NCI-H1417 (cell line): Measurements from ENCODE around the gene RAD1.
"Not testable (repeated sequence)": the region's sequence is repeated elsewhere in the genome, so short reads cannot be mapped to it uniquely, and the experiment has no call there.

Experiments used
- DNase-seq, 3 experiments: peaks; one replicate each; lab custom pipeline; 2025; lab: John Stamatoyannopoulos, UW

Gene RAD1, protein sequence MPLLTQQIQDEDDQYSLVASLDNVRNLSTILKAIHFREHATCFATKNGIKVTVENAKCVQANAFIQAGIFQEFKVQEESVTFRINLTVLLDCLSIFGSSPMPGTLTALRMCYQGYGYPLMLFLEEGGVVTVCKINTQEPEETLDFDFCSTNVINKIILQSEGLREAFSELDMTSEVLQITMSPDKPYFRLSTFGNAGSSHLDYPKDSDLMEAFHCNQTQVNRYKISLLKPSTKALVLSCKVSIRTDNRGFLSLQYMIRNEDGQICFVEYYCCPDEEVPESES

DNA sequence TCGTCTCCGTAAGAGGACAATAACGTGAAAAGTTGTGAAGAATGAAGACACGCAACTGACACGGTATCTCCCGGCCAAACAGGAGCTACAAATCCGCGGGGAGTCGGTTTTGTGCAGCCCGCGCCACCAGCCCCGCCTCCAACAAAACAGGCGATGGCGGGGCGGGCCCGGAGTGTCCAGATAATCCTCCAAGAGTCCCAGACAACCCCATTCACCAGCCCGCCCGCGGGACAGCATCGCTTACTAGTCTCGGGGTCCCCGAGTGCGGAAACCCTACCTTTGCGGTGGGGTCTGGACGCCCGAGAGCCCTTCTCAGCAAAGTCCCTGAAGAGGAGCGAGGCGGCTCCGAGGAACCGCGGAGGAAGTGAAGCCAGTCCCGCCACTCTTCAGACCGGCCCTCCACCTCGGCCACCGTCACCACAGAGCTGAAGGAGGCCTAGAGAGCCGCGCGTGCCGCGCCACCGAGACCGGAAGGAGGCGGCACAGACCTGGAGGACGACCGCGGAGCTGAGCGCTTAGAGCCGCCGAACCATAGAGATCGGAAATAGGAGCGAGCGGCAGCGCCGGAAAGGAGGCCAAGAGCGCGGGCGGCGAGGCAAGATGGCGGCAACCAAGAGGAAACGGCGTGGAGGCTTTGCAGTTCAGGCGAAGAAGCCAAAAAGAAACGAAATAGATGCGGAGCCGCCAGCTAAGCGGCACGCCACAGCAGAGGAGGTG lies at the start of gene RAD1, which contains the start of gene BRIX1:
TSS of gene RAD1 (minus strand) at position 366 of the 717 bp plus-strand sequence. CDS start 612 bp downstream, outside the sequence.
TSS of gene BRIX1 (plus strand) at position 573 of the 717 bp plus-strand sequence. CDS start at position 601, 28 bp downstream.
- peak; percentile 97 to 99 (median 98) for DNase-seq

DNA sequence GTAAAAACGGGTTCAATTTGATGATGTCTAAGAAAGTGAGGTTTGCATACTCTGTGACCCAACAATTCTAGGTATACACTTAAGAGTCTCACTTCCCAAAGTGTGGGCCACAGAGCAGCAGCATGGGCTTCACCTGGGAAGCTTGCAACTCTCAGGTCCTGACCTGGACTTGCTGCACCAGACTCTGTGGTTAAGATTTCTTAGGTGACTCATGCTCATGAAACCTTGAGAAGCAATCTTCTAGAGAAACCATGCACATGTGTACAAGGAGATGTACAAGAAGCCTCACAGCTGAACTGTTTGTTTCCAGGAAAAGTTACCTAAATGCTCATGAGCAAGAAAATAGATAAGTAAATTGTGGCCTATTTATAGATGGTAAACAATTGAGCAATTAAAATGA lies 44.0 kb upstream of the RAD1 start:
- DNase-seq, result no peak

DNA sequence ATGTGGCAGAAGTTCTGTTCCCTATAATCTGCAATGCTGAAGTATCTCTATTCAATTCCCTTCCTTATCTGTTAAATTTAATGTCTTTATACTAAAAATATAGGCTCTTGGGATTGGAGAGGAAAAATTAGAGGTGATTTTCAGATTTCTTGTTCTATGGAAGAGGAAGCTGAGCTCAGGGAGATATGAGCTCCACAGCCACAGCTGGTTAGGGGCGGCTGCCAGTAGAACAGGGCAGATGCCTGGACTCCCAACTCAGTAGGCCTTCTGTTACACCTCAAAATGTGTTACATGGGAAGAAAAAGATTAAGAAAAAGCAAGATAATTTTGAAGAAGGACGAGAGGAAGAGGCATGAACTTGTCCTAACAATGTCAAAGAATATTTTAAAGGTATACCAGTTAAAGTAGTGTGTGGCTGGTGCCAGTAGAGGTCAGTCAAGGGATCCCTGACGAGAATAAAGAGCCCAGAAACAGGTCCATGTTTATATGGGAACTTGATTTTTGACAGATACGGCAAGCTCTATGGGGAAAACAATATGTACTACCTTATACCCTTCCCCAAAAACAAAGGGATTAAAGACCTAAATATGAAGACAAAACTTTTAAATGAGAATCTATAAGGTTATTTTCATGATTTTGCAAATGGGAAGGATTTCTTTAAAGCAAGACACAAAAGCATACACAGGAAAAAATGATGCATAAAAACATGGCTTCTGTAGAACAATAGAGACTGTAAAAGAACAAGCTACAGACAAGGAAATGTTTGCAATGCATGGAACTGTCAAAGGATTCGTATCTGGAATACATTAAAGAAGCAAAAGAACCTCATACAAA lies 42.8 kb upstream of the RAD1 start:
- DNase-seq, result peak in 2 of 3 experiments; percentile 8 to 37

DNA sequence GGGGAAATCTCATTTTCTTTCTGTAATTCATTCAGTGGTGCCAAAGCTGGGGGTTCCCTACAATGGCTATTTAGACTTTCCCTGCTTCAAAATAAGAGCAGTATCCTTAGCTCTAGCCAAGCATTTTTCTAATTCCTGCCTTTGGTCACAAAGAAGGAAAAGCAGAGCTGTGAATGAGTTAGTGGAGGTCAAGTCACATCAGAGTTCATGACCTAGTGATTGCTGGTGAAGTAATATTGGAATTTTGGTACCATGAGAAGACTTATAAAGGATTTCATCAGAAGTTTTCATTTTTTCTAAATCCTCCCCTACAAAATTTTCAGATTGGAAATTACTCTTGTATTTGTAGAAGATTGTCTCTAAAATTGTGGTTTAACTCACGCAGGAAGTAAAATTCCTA lies 42.0 kb upstream of the RAD1 start:
- DNase-seq, result no peak

DNA sequence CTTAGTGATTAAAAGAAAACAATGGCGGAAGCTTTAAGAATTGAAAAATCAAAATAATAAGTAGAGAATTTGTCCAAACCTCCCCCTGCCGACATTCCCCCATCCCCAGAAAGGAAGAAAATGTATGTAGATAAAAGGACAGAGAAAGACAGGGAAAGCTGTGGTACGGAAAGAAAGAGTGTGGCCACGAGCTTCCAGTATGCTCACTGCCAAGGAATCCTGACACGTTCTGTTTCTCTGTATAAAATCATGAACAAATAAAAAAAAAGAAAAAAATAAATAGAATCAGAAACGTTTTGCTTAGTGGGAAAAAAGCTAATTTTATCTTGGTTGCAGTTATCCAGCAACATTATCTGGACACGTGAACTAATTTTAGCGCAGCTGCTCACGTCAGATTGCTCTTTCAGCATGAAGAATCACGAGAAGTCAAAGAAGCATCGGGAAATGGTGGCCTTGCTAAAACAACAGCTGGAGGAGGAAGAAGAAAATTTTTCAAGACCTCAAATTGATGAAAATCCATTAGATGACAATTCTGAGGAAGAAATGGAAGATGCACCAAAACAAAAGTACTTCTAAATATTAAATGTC lies 29.2 kb upstream of the RAD1 start:
- no peak for DNase-seq

DNA sequence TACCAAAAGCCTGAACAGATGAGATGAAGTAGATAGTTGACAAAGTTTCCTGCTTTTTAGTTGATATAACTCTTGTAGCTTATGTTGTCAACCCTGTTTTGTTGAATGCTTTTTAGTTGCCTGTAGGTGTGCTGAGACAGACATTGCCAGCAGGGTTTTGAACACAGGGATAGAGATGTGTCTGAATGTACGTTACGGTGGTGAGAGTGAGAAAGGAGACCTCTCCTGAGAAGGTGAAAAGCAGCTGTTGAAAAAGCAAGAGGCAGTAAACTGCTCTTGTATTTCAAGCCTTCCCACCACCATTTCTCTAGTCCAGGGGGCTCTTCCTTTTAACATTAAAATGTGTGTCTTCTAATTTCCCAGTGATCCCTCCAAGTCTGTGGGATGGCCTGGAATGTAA lies 28.7 kb upstream of the RAD1 start:
- no peak for DNase-seq

DNA sequence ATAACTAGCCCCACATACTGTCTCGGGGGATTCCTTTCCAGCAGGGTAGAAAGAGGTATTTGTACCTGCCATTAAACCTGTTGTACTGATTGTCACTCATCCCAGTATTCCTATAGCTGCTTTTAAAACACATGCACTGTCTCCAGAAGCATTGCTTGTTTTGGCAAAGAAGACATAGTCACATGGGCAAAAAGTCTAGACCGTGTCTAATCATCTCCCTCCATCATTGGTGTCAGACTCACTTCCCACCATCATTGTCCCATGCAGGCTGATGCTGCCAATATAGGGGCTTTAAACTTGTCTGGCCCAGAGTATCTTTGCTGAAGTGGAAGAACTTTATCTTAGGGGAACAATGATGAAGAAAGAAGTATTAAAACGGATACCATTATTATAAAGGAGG lies 26.6 kb upstream of the RAD1 start:
- no peak for DNase-seq

DNA sequence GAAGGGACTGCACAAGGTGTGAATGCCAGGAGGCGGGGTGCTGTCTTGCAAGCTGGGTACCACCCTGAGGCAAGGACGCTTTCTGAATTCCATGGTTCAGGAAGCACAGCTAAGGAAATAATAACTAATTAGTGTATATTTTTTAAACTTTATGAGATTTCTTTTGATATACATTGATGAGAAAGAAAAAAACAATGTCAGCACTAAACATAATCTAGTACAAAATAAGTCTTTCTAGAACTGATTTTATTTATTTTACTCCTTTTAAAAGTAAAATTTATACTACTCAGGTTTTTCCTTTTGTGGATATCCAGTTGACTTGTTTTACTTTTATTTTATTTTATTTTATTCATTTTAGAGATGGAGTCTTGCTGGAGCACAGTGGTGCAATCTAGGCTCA lies 17.6 kb upstream of the RAD1 start:
- DNase-seq, result no peak

DNA sequence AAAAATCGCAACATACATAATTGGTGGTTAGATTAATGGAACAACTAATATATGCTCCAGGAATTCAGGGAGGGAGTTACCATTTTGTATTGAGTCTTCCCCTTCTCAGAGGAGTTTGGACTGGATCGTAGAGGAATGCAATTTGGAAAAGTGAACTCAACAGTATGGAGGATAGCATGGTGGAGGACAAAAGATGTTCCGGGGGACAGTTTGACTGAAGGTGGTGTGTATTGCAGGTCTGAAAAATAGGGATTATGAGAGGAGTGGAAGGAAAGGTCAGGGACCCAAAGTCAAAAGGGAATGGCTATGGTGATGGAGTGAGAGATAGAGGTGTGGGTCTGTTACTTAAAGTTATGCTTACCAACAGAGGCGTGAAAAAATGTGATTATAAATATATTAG lies 15.6 kb upstream of the RAD1 start:
- DNase-seq, result no peak

DNA sequence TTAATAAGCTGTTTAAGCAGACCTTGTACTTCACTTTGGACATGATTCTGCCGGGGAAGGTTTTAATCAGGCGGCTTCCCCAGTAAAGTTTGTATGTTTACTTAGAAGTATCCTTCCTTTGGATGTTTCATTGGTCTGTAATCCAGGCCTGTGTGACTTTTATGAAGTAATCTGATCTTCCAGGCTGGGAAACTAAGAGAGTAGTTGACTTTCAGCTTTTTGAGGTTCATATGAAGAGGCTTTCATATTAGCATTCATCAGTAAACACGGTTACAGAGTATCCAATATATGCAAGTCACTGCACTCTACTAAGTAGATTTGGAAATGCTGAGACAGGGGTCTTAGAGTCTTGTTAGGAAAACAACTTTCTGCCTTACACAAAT lies 15.1 kb upstream of the RAD1 start:
- DNase-seq, result peak in 1 of 3 experiments; percentile 23

DNA sequence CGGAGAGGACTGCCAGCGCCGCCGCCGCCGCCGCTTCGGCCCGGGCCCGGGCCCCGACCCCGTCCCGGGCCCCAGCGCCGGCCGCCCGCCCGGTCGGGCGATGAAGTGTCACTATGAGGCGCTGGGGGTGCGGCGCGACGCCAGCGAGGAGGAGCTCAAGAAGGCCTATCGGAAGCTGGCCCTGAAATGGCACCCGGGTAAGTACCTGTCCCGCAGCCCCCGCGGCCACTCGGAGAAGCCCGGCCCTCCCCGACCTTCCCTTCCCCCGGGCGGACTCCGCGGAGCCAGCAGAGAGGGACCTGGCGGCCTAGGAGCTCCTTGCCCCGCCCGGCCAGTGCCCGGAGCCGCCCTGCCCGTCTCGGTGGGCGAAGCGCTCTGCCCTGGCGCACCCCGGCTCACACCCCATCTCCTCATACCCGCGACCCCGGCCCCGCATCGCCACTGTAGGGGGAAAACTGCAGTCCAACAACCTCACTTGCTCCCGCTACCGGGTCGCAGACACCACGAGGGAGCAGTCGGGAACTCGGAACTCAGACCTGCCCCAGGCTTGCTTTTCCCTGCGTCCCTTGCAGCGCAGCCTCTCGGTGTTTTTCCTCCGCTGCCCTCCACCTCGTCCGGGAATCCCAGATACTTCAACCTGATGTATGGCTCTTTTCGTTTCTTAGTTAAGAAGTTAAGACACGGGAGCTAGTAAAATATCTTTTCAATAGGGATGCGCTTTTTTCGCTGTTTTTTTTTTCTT lies 14.6 kb upstream of the RAD1 start:
- peak; percentile 76 to 89 (median 87) for DNase-seq

DNA sequence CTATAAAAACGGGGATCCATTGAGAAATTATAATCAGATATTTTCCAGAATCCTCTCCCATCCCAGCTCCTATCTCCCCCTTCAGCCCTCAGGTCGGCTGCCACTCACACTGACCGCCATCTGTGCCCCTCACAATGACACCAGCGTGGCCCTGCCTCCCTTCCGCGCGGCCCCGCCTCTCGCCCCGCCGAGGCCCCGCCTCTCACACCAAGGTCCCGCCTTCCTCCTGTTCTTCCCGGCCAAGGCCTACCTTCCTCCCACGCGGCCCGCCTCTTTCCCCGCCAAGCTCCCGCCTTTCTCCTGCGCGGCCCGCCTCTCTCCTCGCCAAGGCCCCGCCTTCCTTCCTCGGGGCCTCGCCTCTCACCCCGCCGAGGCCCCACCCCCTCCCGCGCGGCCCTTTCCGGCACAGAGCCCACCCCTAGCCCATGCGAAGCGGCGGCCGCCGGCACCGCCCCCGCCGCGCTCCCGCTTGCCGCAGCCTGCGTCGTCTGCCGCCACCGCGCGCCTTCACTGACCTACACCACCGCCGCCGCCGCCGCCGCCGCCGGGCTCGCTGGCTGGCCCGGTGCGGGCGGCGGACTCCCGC lies 13.9 kb upstream of the RAD1 start, which contains the start of gene DNAJC21:
TSS of gene DNAJC21 (plus strand) at position 426 of the 586 bp plus-strand sequence. CDS start 261 bp downstream, outside the sequence.
- DNase-seq, result peak; percentile 98 to 99 (median 98)

DNA sequence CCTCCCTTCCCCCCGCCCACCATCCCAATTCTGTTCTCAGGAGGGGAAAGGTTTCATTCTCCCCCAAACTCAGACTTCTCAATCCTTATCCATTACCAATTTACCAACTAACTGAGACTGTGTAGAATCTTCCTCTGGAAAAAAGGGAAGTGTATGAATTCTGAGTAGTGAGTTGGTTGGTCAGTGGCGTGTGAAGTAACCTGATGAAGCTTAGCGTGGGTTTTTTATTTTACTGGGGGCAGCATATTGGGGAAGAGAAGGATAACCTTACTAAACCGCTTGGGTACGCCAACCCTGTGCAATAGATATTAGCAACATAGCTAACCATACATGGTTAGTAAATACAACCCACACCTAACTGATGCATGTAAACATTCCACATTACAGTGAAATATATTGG lies 13.0 kb upstream of the RAD1 start:
- DNase-seq, result no peak

DNA sequence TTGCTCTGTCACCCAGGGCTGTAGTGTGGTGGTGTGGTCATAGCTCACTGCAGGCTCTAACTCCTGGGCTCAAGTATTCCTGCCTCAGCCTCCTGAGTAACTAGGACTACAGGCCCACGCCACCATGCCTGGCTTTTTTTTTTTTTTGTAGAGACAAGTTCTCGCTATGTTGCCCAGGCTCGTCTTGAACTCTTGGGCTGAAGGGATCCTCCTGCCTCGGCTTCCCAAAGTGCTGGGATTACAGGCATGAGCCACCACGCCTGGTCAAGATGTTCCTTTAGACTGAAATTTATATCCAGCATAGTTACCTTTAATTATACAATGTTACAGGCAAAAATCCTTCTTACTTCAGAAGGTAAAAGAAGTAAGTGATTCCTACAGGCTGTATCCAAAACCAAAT lies 12.5 kb upstream of the RAD1 start:
- no peak for DNase-seq

DNA sequence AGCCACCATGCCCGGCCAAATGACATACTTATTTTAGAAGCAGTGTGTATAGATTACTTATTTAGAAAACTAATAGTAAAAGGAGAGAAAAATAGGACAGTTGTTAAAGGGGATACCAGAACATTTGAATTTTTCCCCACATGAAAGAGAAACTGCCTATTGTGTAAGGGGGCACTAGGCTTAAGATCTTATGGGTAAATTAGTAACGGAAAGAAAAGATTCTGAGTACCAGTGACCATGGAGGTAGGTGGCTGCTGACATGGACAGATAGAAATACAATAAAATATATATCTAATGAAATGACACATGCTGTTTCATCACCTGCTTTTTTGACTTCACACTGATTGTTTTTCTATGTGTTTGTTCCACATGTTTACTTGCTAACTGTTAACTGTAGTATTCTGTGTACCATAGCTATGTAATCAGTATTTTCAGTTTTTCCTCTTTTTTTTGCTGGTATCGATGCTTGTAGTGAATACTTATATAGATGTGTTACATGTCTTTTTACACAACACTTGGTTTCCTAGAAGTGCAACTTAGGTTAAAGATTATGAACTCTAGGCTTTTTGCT lies 11.1 kb upstream of the RAD1 start:
- DNase-seq, result no peak

DNA sequence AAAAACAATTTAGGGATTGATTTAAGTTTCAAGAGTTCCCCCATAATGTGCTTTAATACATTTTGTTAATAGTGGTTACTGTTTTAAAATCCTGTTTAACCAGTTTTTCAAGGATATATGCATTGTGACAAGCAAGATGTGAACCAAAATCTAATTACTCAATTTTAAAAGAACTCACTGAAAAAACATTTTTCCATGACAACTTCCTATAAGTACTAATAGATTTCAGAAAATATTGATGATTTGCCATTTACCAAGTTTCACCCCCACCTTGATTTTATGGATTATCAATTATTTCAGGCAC lies 9.1 kb upstream of the RAD1 start:
- no peak for DNase-seq

DNA sequence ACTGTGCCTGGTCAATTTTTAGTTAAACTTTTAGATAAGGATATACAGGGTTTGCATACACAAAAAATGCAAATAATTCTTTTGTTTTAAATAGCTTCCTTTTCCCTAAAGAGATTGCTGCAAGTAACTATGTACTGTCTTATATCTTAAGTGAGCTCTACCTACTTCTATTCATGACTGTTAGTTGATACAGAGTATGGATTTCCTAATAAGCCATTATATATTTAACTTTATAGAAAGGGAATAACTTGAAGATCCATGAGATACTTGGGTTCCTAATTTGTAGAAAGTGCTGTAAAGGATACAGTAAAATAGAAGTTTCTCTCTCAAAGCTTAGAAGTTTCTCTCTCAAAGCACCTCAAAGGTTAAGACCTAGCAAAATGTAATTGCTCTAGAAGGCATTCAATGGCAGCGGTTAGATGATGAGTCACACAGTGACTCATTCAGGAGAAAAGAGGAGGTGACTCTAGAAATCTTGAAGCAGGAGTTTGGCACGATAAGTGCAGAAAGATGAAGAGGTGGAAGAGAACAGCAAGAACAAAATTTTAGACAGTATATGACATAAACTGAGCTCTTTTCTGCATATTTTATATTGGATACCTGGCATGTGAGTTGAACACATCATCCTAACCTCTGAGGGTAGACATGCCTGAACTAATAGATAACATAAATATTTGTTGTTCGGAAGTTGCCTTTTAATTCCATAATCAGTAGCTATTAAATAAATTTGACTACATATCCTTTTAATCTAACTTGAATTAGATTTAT lies 8.6 kb upstream of the RAD1 start:
- no peak for DNase-seq

DNA sequence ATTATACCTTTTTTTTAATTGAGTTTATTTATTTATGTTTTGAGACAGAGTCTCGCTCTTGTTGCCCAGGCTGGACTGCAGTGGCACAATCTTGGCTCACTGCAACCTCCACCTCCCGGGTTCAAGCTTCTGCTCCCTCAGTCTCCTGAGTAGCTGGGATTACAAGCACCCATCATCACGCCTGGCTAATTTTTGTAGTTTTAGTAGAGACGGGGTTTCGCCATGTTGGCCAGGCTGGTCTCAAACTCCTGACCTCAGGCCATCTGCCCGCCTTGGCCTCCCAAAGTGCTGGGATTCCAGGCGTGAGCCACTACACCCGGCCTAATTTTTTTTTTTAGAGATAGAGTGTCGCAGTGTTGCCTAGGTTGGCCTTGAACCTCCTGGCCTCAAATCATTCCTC lies 8.0 kb upstream of the RAD1 start:
- not testable (repeated sequence) for DNase-seq

DNA sequence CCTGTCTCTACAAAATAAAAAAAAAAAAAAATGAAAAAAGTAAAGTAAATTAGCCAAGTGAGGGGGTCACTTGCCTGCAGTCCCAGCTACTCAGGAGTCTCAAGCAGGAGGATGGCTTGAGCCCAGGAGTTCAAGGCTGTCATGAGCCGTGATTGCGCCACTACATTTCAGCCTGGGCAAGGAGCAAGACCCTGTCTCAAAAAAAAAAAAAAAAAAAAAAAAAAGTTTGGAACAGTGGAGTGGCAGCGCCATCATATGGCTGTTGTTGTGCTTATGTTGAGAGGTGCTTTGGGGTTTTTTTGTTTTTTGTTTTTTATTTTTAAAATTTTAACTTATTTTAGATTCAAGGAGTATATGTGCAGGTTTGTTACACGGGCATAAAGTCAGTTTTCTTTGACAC lies 3.8 kb upstream of the RAD1 start:
- no peak for DNase-seq

DNA sequence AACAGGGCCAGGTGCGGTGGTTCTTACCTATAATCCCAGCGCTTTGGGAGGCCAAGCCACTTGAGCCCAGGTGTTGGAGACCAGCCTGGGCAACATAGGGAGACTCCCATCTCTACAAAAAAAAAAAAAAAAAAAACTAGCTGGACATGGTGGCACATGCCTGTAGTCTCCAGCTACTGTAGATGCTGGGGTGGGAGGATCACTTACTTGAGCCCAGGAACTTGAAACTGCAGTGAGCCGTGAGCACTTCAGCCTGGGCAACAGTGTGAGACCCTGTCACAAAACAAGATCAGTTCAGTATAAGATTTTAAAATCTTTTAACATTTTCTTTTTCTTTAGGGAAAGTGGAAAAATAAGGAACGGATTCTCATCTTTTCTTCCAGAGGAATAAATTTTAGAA lies 2.7 kb upstream of the RAD1 start:
- peak in 1 of 3 experiments; percentile 13 for DNase-seq
